Mesodermal cell (in vitro differentiated cells): ENCODE results near the gene USP37.

Experiments used
- H3K27ac ChIP-seq: 2 replicates; pipeline ENCODE4 v1.7.0; 2013; ENCODE audit warnings: mild to moderate bottlenecking, low read depth, low read length, moderate library complexity; ENCODE audit not compliant: severe bottlenecking
- H3K36me3 ChIP-seq: 2 replicates; pipeline ENCODE4 v1.7.1; 2013; ENCODE audit warnings: mild to moderate bottlenecking, low read length, moderate library complexity; ENCODE audit not compliant: control insufficient read depth, insufficient read depth
- H3K4me1 ChIP-seq: one replicate; pipeline ENCODE4 v1.7.1; 2013; ENCODE audit warnings: mild to moderate bottlenecking, low read length; ENCODE audit not compliant: insufficient read depth, control insufficient read depth, poor library complexity, severe bottlenecking
- H3K4me3 ChIP-seq: 2 replicates; pipeline ENCODE4 v1.7.0; 2013; ENCODE audit warnings: low read length, control low read depth, mild to moderate bottlenecking; ENCODE audit not compliant: insufficient read depth, poor library complexity, severe bottlenecking; ENCODE audit errors: extremely low read depth
- H3K9me3 ChIP-seq: 2 replicates; pipeline ENCODE4 v1.7.1; 2013; ENCODE audit warnings: mild to moderate bottlenecking, low read length, moderate library complexity; ENCODE audit not compliant: control insufficient read depth
- WGBS, 2 experiments: methylation state at CpG; one replicate each; pipeline ENCODE4 v1.1.5; 2013; ENCODE audit warnings: missing lambda C conversion rate in 2 of 2; ENCODE audit not compliant: insufficient coverage in 2 of 2; 5-methylcytosine and 5-hydroxymethylcytosine counted together

The USP37 gene

DNA sequence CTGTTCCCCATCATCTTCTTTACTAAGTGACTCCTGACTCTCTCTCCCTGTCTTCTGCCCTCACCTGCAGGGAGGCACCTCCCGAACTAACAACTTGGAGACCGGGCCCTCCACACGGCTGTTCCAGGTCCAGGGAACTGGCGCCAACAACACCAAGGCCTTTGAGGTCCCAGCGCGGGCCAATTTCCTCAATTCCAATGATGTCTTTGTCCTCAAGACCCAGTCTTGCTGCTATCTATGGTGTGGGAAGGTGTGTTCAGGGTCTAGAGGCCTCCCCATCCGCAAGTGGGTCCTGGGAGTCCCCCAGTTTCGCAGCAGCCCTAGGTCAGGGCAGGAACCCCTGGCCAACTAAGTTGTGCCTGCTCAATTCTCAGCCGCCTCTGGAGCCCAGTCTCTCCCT is 133.7 kb downstream of the USP37 start:
- Histone ChIP-seq H3K4me3 (no peak overlapping the region), H3K4me1 (no peaks in the 10 kb centered on the region), H3K27ac (no peak overlapping the region), H3K9me3 (no peaks in the 10 kb centered on the region), H3K36me3 (no peaks in the 10 kb centered on the region)
- 92 to 96% methylated on average over 7 to 8 of the region's 9 CpGs for WGBS, 2 experiments

DNA sequence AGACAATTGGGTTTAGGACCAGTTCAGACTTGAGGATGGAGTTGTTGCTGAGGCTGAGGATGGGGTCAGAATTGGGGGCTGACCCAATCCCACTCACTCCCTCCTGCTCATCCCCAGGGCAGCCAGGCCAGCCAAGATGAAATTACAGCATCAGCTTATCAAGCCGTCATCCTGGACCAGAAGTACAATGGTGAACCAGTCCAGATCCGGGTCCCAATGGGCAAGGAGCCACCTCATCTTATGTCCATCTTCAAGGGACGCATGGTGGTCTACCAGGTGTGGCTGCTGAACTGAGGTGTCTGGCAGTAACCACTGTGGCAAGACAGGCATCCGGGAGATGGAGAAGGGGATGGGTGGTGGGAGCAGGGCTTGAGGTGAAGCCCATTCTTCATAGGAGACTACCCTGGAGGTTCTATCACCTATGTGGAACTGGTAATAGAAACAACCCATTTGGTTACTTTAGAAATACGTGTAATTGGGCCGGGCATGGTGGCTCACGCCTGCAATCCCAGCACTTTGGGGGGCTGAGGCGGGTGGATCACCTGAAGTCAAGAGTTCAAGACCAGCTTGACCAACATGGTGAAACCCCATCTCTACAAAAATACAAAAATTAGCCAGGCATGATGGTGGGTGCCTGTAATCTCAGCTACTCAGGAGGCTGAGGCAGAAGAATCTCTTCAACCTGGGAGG is 135.3 kb downstream of the USP37 start:
- Histone ChIP-seq H3K36me3 (no peaks in the 10 kb centered on the region), H3K27ac (no peak overlapping the region), H3K4me1 (no peaks in the 10 kb centered on the region), H3K9me3 (no peaks in the 10 kb centered on the region), H3K4me3 (no peak overlapping the region)
- WGBS, 2 experiments: 94 to 95% methylated on average over 3 to 5 of the region's 8 CpGs

DNA sequence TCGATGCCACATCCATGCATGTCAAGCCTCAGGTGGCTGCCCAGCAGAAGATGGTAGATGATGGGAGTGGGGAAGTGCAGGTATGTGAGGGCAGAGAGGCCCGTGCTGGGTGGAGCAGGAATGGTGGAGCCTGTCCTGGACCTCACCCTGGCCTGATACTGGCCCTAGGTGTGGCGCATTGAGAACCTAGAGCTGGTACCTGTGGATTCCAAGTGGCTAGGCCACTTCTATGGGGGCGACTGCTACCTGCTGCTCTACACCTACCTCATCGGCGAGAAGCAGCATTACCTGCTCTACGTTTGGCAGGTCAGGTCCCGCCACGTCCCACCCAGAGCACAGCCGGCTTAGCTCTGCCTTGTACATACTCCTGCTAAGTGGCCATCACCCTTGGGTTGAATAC is 136.3 kb downstream of the USP37 start:
- Histone ChIP-seq H3K27ac (no peak overlapping the region), H3K4me3 (no peak overlapping the region), H3K4me1 (no peaks in the 10 kb centered on the region), H3K9me3 (no peaks in the 10 kb centered on the region), H3K36me3 (no peaks in the 10 kb centered on the region)
- WGBS, 2 experiments: 84 to 85% methylated on average over 8 to 10 of the region's 10 CpGs

DNA sequence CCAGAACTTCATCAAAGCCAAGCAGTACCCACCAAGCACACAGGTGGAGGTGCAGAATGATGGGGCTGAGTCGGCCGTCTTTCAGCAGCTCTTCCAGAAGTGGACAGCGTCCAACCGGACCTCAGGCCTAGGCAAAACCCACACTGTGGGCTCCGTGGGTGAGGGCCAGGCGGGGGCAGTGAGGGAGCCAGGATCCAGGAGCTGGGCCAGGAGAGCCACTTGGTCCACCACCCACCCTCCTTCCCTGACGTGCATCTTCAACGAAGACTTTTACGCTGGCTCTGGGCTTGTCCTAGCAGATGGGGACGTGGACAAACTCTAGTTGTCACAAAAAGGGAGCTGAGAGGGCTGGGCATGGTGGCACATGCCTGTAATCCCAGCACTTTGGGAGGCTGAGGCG is 137.4 kb downstream of the USP37 start:
- Histone ChIP-seq H3K9me3 (no peaks in the 10 kb centered on the region), H3K36me3 (no peaks in the 10 kb centered on the region), H3K4me3 (no peak overlapping the region), H3K27ac (no peak overlapping the region), H3K4me1 (no peaks in the 10 kb centered on the region)
- 94 to 97% methylated on average over 8 to 9 of the region's 11 CpGs for WGBS, 2 experiments

DNA sequence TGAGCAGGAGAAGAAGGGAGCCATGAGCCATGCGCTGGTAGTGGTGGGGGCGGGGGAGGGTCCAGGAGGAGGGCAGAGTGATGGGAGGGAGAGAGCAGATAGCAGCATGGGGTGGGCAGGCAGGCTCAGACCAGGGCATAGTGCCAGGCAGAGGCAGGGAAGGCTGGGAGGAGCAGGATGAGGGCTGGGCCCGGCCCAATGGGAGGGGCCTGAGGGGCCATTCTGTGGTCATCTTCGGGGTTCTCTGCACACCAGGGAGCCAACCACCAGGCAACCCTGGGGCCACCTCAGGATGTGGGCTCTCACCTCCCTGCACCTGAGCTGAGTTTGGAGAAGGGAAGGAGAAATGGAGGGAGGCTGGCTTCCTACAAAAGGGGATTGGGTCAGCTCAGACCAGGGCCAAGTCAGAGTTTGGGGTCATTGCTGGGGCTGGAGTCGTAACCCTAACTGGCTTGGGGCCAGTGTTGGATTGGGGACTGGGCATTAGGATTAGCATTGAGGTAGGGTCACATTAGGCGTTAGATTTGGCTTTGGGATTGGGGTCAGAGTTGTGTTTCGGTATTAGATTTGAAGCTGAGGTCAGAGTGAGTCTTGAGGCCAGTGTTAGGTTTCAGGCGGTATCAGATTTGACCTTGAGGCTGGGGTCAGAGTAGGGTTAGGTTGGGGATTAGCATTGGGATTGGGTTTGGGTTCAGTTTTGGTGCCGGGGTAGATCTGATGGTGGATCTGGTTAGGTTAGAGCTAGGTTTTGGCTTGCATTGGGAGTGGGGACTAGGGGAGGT is 138.0 kb downstream of the USP37 start:
- no peaks in the 10 kb centered on the region for H3K4me1 ChIP-seq
- H3K27ac ChIP-seq: no peak overlapping the region
- WGBS, 2 experiments: 82 to 93% methylated on average over 6 to 7 of the region's 9 CpGs
- no peaks in the 10 kb centered on the region for H3K9me3 ChIP-seq
- no peaks in the 10 kb centered on the region for H3K36me3 ChIP-seq
- H3K4me3 ChIP-seq: no peak overlapping the region

DNA sequence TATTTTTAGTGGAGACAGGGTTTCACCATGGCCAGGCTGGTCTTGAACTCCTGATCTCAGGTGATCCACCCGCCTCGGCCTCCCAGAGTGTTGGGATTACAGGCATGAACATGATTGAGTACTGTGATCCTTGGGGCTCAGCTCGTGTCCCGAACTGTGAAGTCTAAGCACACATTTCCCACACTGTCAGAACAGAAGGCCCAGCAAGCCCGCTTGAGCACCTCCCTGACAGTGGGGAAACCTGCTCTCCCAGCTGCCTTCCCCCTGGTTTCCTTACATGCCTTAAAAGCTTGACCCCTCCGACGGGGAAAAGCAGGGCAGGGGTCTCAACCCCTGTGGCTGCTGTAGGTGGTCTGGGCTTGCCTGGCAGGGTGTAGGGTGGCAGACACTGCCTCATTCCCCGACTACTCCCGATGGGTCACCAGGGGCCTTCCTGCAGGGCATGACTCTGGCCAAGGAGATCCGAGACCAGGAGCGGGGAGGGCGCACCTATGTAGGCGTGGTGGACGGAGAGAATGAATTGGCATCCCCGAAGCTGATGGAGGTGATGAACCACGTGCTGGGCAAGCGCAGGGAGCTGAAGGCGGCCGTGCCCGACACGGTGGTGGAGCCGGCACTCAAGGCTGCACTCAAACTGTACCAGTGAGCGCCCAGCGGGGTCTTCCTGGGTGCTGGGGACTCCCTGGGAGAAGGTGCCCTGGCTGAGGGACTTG is 139.1 kb downstream of the USP37 start:
- Histone ChIP-seq H3K36me3 (no peaks in the 10 kb centered on the region), H3K9me3 (no peaks in the 10 kb centered on the region), H3K4me3 (no peak overlapping the region), H3K27ac (no peak overlapping the region), H3K4me1 (no peaks in the 10 kb centered on the region)
- WGBS, 2 experiments: 92 to 96% methylated on average over 19 of the region's 24 CpGs

DNA sequence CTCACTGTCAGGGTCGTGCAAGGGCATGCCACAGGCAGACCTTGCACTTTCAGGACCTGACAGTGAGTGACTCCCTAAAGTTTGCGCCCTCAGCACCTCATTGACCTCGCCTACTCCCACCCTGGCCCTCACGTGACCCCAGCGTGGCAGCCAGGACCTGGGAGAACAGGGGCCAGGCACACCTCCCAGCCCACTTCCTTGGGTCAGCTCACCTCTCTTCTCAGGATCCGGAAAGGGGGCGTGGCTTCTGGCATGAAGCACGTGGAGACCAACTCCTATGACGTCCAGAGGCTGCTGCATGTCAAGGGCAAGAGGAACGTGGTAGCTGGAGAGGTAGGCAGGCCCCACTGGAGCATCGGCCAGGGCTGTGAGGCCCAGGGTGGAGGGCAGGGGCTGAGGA is 140.4 kb downstream of the USP37 start:
- no peak overlapping the region for H3K27ac ChIP-seq
- H3K9me3 ChIP-seq: no peaks in the 10 kb centered on the region
- no peaks in the 10 kb centered on the region for H3K4me1 ChIP-seq
- H3K4me3 ChIP-seq: no peak overlapping the region
- no peaks in the 10 kb centered on the region for H3K36me3 ChIP-seq
- WGBS, 2 experiments: 80 to 81% methylated on average over 11 of the region's 11 CpGs

DNA sequence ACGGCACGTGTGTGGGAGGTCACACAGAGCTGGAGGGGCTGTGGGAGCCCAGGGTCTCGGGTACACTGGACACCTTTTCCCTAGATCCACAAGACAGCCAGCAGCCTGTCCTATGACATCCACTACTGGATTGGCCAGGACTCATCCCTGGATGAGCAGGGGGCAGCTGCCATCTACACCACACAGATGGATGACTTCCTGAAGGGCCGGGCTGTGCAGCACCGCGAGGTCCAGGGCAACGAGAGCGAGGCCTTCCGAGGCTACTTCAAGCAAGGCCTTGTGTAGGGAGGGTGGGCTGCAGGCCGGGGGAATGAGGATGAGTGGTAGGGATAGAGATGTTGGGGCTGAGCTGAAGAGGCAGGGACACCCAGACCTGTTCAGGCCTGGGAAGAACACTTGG is 142.6 kb downstream of the USP37 start:
- H3K36me3 ChIP-seq: no peaks in the 10 kb centered on the region
- H3K9me3 ChIP-seq: no peaks in the 10 kb centered on the region
- H3K27ac ChIP-seq: no peak overlapping the region
- 89 to 95% methylated on average over 6 to 10 of the region's 10 CpGs for WGBS, 2 experiments
- H3K4me1 ChIP-seq: no peaks in the 10 kb centered on the region
- H3K4me3 ChIP-seq: no peak overlapping the region

DNA sequence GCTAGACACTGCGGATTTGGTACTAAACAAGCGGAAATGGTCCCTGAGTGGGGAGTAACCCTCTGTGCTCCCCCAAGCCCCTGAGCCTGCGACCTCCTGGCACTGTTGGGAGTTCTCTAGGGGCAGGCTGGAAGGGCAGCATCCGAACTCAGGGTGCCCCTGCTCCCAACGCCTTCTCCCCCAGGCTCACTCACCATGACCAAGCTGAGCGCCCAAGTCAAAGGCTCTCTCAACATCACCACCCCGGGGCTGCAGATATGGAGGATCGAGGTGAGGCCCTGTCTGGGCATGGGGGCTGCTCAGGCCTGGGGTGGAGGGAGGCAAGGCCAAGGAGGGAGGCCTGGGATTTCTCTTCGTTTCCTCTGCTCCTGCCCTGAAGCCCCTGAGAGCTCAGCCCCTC is 144.6 kb downstream of the USP37 start:
- no peak overlapping the region for H3K4me3 ChIP-seq
- 88 to 89% methylated on average over 3 to 4 of the region's 9 CpGs for WGBS, 2 experiments
- H3K9me3 ChIP-seq: no peaks in the 10 kb centered on the region
- no peaks in the 10 kb centered on the region for H3K4me1 ChIP-seq
- H3K27ac ChIP-seq: no peak overlapping the region
- H3K36me3 ChIP-seq: no peaks in the 10 kb centered on the region

DNA sequence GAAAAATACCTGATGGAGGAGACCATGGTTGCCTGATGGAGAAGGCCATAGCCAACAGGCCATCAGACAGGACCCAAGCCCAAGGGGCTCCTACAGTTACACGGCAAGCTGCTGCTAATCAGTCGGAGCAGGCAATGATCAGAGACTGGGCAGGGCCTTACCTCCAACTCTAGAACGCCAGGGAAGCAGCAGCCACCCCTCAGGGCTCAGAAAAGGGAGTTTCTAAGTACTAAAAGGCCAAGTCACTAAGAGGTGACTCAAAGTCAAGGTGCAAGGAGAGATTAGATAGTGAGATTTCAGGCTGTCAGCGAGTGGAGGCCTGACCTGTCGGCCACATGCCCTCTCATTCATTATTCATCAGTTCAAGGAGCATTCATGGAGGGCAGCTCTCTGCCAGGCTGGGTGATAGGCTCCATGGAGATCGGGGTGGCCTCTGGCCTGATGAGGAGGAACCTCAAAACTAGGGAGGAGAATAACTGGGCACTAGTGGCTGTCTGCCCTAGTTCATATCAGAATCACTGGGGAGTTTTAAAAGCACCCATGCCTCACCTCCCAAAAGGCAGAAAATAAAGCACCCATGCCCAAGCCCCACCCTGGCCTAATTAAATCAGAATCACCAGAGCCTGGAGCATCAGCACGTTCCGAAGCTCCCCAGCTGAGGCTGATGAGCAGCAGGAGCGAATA is 145.6 kb downstream of the USP37 start:
- H3K36me3 ChIP-seq: no peaks in the 10 kb centered on the region
- H3K4me1 ChIP-seq: no peaks in the 10 kb centered on the region
- 90% methylated on average over 6 to 7 of the region's 9 CpGs for WGBS, 2 experiments
- H3K9me3 ChIP-seq: no peaks in the 10 kb centered on the region
- H3K4me3 ChIP-seq: no peak overlapping the region
- no peak overlapping the region for H3K27ac ChIP-seq
